SK-N-SH (cell line): ENCODE data around the gene NNT. TPM values are rescaled to one million over a fixed set of nuclear protein-coding genes. Genes with fewer than 3 reads are reported as not detected.

Source experiments
- CTCF ChIA-PET: fragments of 300-600, 350-600 bp; formaldehyde crosslinking; extraction: SDS; loops from one replicate; lab custom pipeline; 2021; lab: Yijun Ruan, JAX
- POLR2A ChIA-PET: fragments of 350-600 bp; sonication (Branson Sonifier 250); formaldehyde crosslinking; extraction: SDS; loops from one replicate; lab custom pipeline; 2020; ENCODE audit warnings: antibody characterized with exemption, inconsistent platforms; lab: Yijun Ruan, JAX
- DNase-seq: peaks from one replicate; pipeline ENCODE4 v3.0.0; 2012
- H2AFZ ChIP-seq: fragments of 200-600 bp; sonication (generic); 2 replicates; pipeline ENCODE4 v1.8.1; 2016; ENCODE audit warnings: antibody characterized with exemption, mild to moderate bottlenecking, low read depth
- H3F3A ChIP-seq: fragments of 200-600 bp; sonication (generic); replicated peaks from 2 replicates; pipeline ENCODE3; 2016; ENCODE audit warnings: antibody characterized with exemption, mild to moderate bottlenecking; ENCODE audit not compliant: insufficient read depth
- H3K27ac ChIP-seq, 2 experiments: fragments of 200-500 bp in 1 of 2; fragments of 200-600 bp in 1 of 2; sonication (Bioruptor generic) in 1 of 2; sonication (generic), shearing (Covaris generic) in 1 of 2; 2 replicates each; pipeline versions ENCODE4 v1.5.1 to v1.6.1; 2014 to 2016; ENCODE audit warnings: low read depth in 2 of 2, inconsistent platforms in 1 of 2, low read length in 1 of 2, mild to moderate bottlenecking in 1 of 2, mixed read lengths in 1 of 2
- H3K27me3 ChIP-seq: fragments of 200-600 bp; sonication (generic), shearing (Covaris generic); 2 replicates; pipeline ENCODE4 v1.6.1; 2016; ENCODE audit warnings: mixed run types; ENCODE audit not compliant: insufficient read depth
- H3K36me3 ChIP-seq, 2 experiments: fragments of 200-500 bp in 1 of 2; fragments of 200-600 bp in 1 of 2; sonication (Bioruptor generic) in 1 of 2; sonication (generic) in 1 of 2; replicated peaks in 1 of 2; 2 replicates each; pipeline versions ENCODE3 to v1.5.1; 2014 to 2016; ENCODE audit warnings: low read length in 1 of 2, mild to moderate bottlenecking in 1 of 2; ENCODE audit not compliant: insufficient read depth in 2 of 2, control insufficient read depth in 1 of 2
- H3K4me1 ChIP-seq, 2 experiments: fragments of 200-500 bp in 1 of 2; fragments of 200-600 bp in 1 of 2; sonication (Bioruptor generic) in 1 of 2; sonication (generic), shearing (Covaris generic) in 1 of 2; 2 replicates each; pipeline versions ENCODE4 v1.5.1 to v1.6.1; 2014 to 2016; ENCODE audit warnings: low read depth in 1 of 2, low read length in 1 of 2, mixed run types in 1 of 2; ENCODE audit not compliant: insufficient read depth in 2 of 2, control insufficient read depth in 1 of 2
- H3K4me2 ChIP-seq: fragments of 200-600 bp; sonication (generic), shearing (Covaris generic); 2 replicates; pipeline ENCODE4 v1.6.1; 2017; ENCODE audit warnings: mixed run types
- H3K4me3 ChIP-seq, 2 experiments: fragments of 200-500 bp in 1 of 2; fragments of 200-600 bp in 1 of 2; sonication (Bioruptor generic) in 1 of 2; sonication (generic), shearing (Covaris generic) in 1 of 2; 2 replicates each; pipeline versions ENCODE4 v1.5.1 to v1.8.1; 2014 to 2016; ENCODE audit warnings: low read depth in 2 of 2, inconsistent platforms in 1 of 2, low read length in 1 of 2, mild to moderate bottlenecking in 1 of 2, mixed read lengths in 1 of 2, moderate library complexity in 1 of 2
- H3K79me2 ChIP-seq: fragments of 200-600 bp; sonication (generic); 2 replicates; pipeline ENCODE4 v1.8.1; 2017; ENCODE audit warnings: mild to moderate bottlenecking; ENCODE audit not compliant: insufficient read depth
- H3K9ac ChIP-seq: fragments of 200-600 bp; sonication (generic); 2 replicates; pipeline ENCODE4 v1.6.1; 2017; ENCODE audit warnings: mixed run types
- H3K9me2 ChIP-seq: fragments of 200-600 bp; sonication (generic); 2 replicates; pipeline ENCODE4 v1.6.1; 2017; ENCODE audit warnings: mixed run types
- H3K9me3 ChIP-seq: fragments of 200-600 bp; sonication (generic); 2 replicates; pipeline ENCODE4 v1.6.1; 2017; ENCODE audit warnings: mixed run types, mild to moderate bottlenecking, moderate library complexity
- H4K20me1 ChIP-seq: fragments of 200-600 bp; sonication (generic); 2 replicates; pipeline ENCODE4 v1.6.1; 2017; ENCODE audit warnings: mild to moderate bottlenecking, mixed run types; ENCODE audit not compliant: insufficient read depth
- CTCF ChIP-seq: fragments of 200-600 bp; sonication (generic); IDR thresholded peaks from 2 replicates; pipeline ENCODE4 v1.6.1; 2017; ENCODE audit warnings: antibody characterized with exemption, mild to moderate bottlenecking, moderate library complexity
- FOXM1 ChIP-seq: IDR thresholded peaks from 2 replicates; pipeline ENCODE4 v1.4.0; 2012; ENCODE audit warnings: low read depth, mild to moderate bottlenecking
- GABPA ChIP-seq: IDR thresholded peaks from 2 replicates; pipeline ENCODE4 v1.4.0; 2012; ENCODE audit warnings: low read depth, mild to moderate bottlenecking
- JUND ChIP-seq: IDR thresholded peaks from 2 replicates; pipeline ENCODE4 v1.4.0; 2012
- MAX ChIP-seq: IDR thresholded peaks from 2 replicates; pipeline ENCODE4 v1.4.0; 2012; ENCODE audit warnings: low read depth
- MEF2A ChIP-seq: IDR thresholded peaks from 2 replicates; pipeline ENCODE4 v1.4.0; 2012; ENCODE audit warnings: low read depth, borderline replicate concordance
- NFIC ChIP-seq: IDR thresholded peaks from 2 replicates; pipeline ENCODE4 v1.4.0; 2012; ENCODE audit warnings: borderline replicate concordance
- NRF1 ChIP-seq: IDR thresholded peaks from 2 replicates; pipeline ENCODE4 v1.6.1; 2012; ENCODE audit warnings: low read depth, mild to moderate bottlenecking, low read length
- POLR2AphosphoS5 ChIP-seq: IDR thresholded peaks from 2 replicates; pipeline ENCODE4 v1.6.1; 2012; ENCODE audit warnings: low read depth, low read length
- RFX5 ChIP-seq: IDR thresholded peaks from 2 replicates; pipeline ENCODE4 v1.6.1; 2012; ENCODE audit warnings: mild to moderate bottlenecking, improper control_type of control experiment, low read length
- RXRA ChIP-seq: IDR thresholded peaks from 2 replicates; pipeline ENCODE4 v1.4.0; 2012; ENCODE audit warnings: low read depth, mild to moderate bottlenecking, borderline replicate concordance
- SIN3A ChIP-seq: IDR thresholded peaks from 2 replicates; pipeline ENCODE4 v1.6.1; 2012; ENCODE audit warnings: low read depth, mild to moderate bottlenecking, low read length, moderate library complexity, borderline replicate concordance
- TAF1 ChIP-seq: IDR thresholded peaks from 2 replicates; pipeline ENCODE4 v1.6.1; 2012; ENCODE audit warnings: low read depth, mild to moderate bottlenecking, low read length, moderate library complexity, borderline replicate concordance
- TEAD4 ChIP-seq: IDR thresholded peaks from 2 replicates; pipeline ENCODE4 v1.4.0; 2012; ENCODE audit warnings: mild to moderate bottlenecking, borderline replicate concordance; ENCODE audit not compliant: insufficient read depth
- USF2 ChIP-seq: fragments of 150-350 bp; IDR thresholded peaks from 2 replicates; pipeline ENCODE4 v1.6.1; 2017; ENCODE audit warnings: antibody characterized with exemption, low read length, low read depth, borderline replicate concordance
- ZBTB33 ChIP-seq: IDR thresholded peaks from 2 replicates; pipeline ENCODE4 v1.4.0; 2012; ENCODE audit warnings: low read depth, borderline replicate concordance
- WGBS: methylation state at CpG from one replicate; pipeline ENCODE4 v1.1.6; 2017; ENCODE audit warnings: low lambda C conversion rate; 5-methylcytosine and 5-hydroxymethylcytosine counted together
- polyA plus RNA-seq, 3 experiments: library from polyadenylated mRNA; depleted of rRNA; stranded (reverse); fragments of >200 nt; gene quantifications; 2 replicates each; pipeline ENCODE4 v1.2.3, GENCODE V29; 2012
- TF ChIP-seq, protein P1 (sequence below): fragments of 150-350 bp; IDR thresholded peaks from 2 replicates; pipeline ENCODE4 v1.6.1; 2016; ENCODE audit warnings: mild to moderate bottlenecking, low read depth, low read length
- TF ChIP-seq, protein P2 (sequence below): IDR thresholded peaks from 2 replicates; pipeline ENCODE4; 2012

NNT gene
- polyA plus RNA-seq, 1 of the 3 experiments (the other 2 are of a cell fraction): 21.9 TPM

DNA sequence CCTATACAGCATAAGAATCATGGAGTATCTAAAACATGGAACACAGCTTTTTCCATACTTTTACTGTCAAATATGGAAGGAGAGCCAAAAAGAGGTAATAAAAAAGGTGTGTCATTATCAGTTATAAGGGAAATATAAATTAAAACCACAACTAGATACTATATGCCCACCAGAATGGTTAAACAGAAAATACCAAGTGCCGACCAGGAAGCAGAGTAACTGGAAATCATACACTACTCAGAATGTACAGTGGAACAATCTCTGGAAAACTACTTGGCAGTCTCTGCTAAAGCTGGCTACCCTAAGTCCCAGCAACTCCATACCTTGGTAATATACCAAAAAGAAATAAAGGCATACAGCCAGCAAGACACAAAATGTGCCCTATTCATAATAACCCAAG lies 48.5 kb upstream of the NNT start:
- Histone ChIP-seq H3K4me3 (peak overlapping the region; percentile 90 to 92; a peak in 3 of 4 replicates), H3K27ac (no peak overlapping the region), H4K20me1 (peaks cover 54% of the 10 kb centered on the region), H3K36me3 (peaks cover 57 to 60% of the 10 kb centered on the region in 2 experiments), H3K9ac (no peak overlapping the region; the same call in 1 of the 2 replicates), H3K9me3 (no peaks in the 10 kb centered on the region), H3F3A (no peaks in the 10 kb centered on the region), H3K4me1 (peaks cover 19 to 28% of the 10 kb centered on the region in 2 experiments; a peak in 3 of 4 replicates), H3K4me2 (peak overlapping the region; percentile 85), H3K9me2 (no peaks in the 10 kb centered on the region), H2AFZ (no peak overlapping the region), H3K27me3 (no peaks in the 10 kb centered on the region), H3K79me2 (peaks cover 69% of the 10 kb centered on the region)
- no peak for TF ChIP-seq FOXM1
- TF ChIP-seq CTCF: no peak
- TF ChIP-seq MAX: no peak
- TF ChIP-seq, protein P1, sequence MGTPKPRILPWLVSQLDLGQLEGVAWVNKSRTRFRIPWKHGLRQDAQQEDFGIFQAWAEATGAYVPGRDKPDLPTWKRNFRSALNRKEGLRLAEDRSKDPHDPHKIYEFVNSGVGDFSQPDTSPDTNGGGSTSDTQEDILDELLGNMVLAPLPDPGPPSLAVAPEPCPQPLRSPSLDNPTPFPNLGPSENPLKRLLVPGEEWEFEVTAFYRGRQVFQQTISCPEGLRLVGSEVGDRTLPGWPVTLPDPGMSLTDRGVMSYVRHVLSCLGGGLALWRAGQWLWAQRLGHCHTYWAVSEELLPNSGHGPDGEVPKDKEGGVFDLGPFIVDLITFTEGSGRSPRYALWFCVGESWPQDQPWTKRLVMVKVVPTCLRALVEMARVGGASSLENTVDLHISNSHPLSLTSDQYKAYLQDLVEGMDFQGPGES: no peak
- TF ChIP-seq JUND: no peak
- no peak for TF ChIP-seq GABPA
- TF ChIP-seq POLR2AphosphoS5: no peak
- no peak for DNase-seq
- ChIA-PET CTCF (interaction anchor here (0.7 to 2.6 kb wide), 7 partner anchors 11 to 490 kb away, joined by 3 to 13 read pairs (median 5); partner anchors contain the start of gene TMEM267), POLR2A (interaction anchor here (1.0 to 1.1 kb wide), 2 partner anchors 39 to 50 kb away, joined by 3 to 4 read pairs; partner anchors contain the start of gene C5orf34)
- WGBS: 90% methylated on average over 1 of the region's 1 CpG

GRCh38 chr5:43555895-43556606 lies 46.9 kb upstream of the NNT start:
- no peaks in the 10 kb centered on the region for H3K27me3 ChIP-seq
- WGBS: 2% methylated on average over 19 of the region's 44 CpGs
- H2AFZ ChIP-seq: peak overlapping the region; percentile 62
- H3K9me3 ChIP-seq: no peaks in the 10 kb centered on the region
- POLR2A ChIA-PET: interaction anchor here (0.7 to 1.9 kb wide), 3 partner anchors 33 to 72 kb away, joined by 3 to 12 read pairs (median 3); partner anchors contain the start of gene TMEM267
- peak overlapping the region; percentile 85 for H3K4me2 ChIP-seq
- H3K27ac ChIP-seq: peak overlapping the region; percentile 86 to 95
- H3K79me2 ChIP-seq: peaks cover 54% of the 10 kb centered on the region
- peak overlapping the region; percentile 90 to 92 for H3K4me3 ChIP-seq
- peaks cover 19 to 28% of the 10 kb centered on the region in 2 experiments; a peak in 3 of 4 replicates for H3K4me1 ChIP-seq
- H3K36me3 ChIP-seq: peaks cover 45% of the 10 kb centered on the region in 2 experiments
- DNase-seq: peak; percentile 81
- H3K9ac ChIP-seq: peak overlapping the region; percentile 98
- H4K20me1 ChIP-seq: peaks cover 39% of the 10 kb centered on the region
- H3F3A ChIP-seq: no peaks in the 10 kb centered on the region
- CTCF ChIA-PET: interaction anchor here (0.8 to 2.7 kb wide), 8 partner anchors 13 to 491 kb away, joined by 3 to 13 read pairs (median 6); partner anchors contain the start of genes C5orf34, NNT and TMEM267
- no peaks in the 10 kb centered on the region for H3K9me2 ChIP-seq
- TF ChIP-seq RXRA: no peak
- 0 out of 2 replicates have a peak, but pooled peaks have one; percentile 5 for TF ChIP-seq TEAD4
- no peak for TF ChIP-seq ZBTB33
- peak; percentile 51; the same call in 1 of the 2 replicates for TF ChIP-seq TAF1
- no peak for TF ChIP-seq NRF1
- no peak for TF ChIP-seq SIN3A
- TF ChIP-seq USF2: no peak
- no peak for TF ChIP-seq GABPA
- TF ChIP-seq RFX5: no peak
- TF ChIP-seq MEF2A: no peak
- no peak for TF ChIP-seq NFIC
- TF ChIP-seq, protein P2, sequence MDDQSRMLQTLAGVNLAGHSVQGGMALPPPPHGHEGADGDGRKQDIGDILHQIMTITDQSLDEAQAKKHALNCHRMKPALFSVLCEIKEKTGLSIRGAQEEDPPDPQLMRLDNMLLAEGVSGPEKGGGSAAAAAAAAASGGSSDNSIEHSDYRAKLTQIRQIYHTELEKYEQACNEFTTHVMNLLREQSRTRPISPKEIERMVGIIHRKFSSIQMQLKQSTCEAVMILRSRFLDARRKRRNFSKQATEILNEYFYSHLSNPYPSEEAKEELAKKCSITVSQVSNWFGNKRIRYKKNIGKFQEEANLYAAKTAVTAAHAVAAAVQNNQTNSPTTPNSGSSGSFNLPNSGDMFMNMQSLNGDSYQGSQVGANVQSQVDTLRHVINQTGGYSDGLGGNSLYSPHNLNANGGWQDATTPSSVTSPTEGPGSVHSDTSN: no peak
